Adrenal gland (tissue), 5 donors: ENCODE measurements around the gene CNTN4.

ENCODE experiments used
- CTCF ChIP-seq, 6 experiments: fragments of 450-650 bp in 4 of 6; fragments of 200-600 bp in 2 of 6; sonication (generic) in 1 of 6; IDR thresholded peaks; 1 replicate in 5 of 6; 2 replicates in 1 of 6; pipeline versions ENCODE4 v1.5.1 to v1.8.0; 2016 to 2021; ENCODE audit warnings: antibody characterized with exemption in 6 of 6, mild to moderate bottlenecking in 2 of 6, moderate library complexity in 1 of 6
- POLR2A ChIP-seq, 2 donors: fragments of 450-650 bp; IDR thresholded peaks; one replicate each; pipeline ENCODE4 v1.6.1; 2017; ENCODE audit warnings: antibody characterized with exemption in 2 of 2, mild to moderate bottlenecking in 2 of 2, moderate library complexity in 1 of 2
- donor health status: DM: no; HTN: no; CAD: no.

GRCh38 chr3:3005146-3005744, 906.6 kb downstream of the CNTN4 start:
- no peak for TF ChIP-seq CTCF (IDR thresholded peaks at IDR 0.05)
- TF ChIP-seq POLR2A (IDR thresholded peaks at IDR 0.05) = no peak
